HG03196 (cell line): ENCODE data around the gene AADACL4.
"Not testable (repeated sequence)": the region's sequence is repeated elsewhere in the genome, so short reads cannot be mapped to it uniquely, and the experiment has no call there.

Source experiments
- ATAC-seq: cut with Tn5 transposase; IDR thresholded peaks from one replicate; pipeline ENCODE4 v1.9.1; 2021; ENCODE audit not compliant: unreplicated experiment

The AADACL4 gene

DNA sequence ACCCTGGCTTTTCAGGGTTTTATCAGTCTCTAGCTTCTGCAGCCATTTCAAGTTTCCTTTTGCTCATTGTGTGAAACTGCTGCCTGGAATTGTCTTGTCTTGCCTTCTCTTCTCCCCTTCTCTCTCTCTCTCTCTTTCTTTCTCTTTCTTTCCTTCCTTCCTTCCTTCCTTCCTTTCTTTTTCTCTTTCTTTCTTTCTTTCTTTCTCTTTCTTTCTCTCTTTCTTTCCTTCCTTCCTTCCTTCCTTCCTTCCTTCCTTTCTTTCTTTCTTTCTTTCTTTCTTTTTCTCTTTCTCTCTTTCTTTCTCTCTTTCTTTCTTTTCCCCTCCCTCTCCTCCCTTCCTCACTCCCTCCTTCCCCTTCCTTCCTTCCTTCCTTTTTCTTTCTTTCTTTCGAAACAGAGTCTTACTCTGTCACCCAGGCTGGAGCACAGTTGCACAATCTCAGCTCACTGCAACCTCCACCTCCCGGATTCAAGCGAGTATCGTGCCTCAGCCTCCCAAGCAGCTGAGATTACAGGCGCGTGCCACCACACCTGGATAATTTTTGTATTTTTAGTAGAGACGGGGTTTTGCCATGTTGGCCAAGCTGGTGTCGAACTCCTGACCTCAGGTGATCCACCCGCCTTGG lies 14.1 kb downstream of the AADACL4 start:
- not testable (repeated sequence) for ATAC-seq

DNA sequence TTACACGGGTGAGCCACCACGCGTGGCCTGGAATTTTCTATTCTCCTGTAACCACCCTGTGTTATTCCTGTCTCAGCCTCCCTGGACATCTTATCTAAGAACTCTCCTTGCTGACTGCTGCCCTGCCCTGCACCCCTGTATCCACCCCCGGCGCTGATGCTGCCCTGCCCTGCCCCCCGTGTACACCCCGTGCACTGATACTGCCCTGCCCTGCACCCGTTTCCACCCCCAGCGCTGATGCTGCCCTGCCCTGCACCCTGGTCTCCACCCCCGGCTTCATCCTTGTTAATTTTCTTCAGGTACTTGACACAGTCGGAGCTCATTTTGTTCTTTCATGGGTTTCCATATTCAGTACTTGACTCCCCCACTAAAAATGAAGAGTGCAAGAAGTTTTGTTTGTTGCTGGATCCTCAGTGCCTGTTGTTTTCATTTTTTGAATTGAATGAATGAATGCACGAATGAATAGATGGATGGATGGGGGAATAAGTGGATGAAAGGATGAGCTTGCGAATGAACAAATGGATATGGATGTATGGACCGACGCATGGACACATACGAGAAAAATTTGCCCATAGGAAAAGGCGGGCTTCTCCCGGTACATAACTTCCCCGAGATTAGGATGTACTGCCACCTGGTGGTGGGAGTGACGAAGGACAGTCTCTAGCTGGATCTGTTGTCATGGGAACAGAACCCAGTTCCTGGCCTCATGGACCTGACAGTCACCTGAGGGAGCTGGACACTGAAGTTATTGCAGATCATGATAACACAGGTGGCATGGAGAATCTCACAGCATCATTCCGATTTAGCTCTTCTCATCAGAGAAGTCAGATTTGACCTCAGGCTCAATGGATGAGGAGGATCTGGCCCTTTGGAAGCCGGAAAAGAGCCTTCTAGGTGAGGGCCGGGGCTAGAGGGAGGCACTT lies 14.9 kb downstream of the AADACL4 start:
- ATAC-seq: no peak

DNA sequence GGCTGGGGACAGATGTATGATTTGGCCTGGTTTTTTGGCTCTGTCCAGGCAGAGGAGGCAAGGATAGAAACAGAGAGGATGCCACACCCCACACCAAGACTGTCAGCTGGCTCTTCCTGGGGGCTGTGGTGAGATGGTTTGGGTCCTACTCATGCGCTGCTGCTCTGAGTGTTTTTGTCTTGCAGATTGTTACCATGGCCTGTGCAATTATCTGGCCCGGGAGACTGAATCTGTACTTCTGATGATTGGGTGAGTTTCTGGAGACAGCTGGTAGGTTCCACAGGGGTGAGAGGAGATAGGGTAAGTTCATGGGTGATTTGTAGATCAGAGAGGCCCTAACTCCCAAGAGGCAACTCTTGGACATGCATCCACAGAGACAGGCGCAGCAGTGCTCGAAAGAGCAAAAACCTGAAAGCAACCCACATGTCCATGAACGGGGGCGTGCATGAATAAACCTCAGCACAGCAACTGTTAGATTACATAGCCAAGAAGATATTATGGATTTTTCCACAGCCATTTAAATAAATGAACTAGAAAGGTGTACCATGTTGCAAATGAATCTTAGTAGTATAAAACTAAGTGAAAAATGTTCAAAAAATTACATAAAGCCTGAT lies 17.8 kb downstream of the AADACL4 start:
- no peak for ATAC-seq

DNA sequence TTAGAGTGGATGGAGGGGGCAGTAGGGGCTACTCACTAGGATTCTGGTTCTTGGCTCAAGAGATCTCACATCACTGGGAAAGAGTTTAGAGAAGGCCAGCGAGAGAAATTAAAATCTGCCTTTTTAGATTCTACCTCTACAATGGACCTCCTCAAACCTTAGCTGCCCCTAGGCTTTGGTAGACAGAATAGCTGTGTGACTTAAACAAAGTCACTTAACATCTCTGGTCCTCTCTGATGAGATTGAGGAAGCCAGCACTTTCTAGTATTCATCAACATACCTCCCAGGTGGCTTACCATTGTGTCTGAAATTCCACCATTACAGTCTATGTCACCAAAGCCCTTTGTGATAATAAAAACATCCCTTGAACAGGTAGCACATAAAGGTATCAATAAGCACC lies 18.7 kb downstream of the AADACL4 start:
- no peak for ATAC-seq

DNA sequence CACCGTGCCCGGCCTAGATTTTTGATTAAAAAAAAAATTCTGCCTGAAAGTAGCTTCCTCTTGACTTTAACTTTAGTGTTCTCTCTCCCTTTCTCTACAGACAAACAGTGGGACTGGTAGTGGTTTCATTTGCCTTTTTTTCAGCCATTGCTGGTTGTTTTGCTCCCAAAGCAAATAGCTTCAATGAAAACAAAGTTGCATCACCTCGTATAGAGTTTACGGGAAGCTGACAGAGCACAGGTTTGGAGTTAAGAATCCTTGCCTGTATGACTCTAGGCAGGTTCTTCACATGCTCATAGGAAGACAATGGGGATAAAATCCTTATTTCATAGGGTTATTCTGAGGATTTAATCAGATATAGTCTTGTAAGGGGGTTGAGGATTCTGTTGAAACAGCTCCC lies 21.6 kb downstream of the AADACL4 start:
- ATAC-seq: no peak

DNA sequence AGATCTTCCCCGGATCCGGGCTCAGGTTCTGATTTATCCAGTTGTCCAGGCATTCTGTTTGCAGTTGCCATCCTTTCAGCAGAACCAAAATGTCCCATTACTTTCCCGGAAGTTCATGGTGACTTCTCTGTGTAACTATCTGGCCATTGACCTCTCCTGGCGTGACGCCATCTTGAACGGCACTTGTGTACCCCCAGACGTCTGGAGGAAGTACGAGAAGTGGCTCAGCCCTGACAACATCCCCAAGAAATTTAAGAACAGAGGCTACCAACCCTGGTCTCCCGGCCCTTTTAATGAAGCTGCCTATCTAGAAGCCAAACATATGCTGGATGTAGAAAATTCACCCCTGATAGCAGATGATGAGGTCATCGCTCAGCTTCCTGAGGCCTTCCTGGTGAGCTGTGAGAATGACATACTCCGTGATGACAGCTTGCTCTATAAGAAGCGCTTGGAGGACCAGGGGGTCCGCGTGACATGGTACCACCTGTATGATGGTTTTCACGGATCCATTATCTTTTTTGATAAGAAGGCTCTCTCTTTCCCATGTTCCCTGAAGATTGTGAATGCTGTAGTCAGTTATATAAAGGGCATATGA lies 22.4 kb downstream of the AADACL4 start:
- ATAC-seq: no peak

DNA sequence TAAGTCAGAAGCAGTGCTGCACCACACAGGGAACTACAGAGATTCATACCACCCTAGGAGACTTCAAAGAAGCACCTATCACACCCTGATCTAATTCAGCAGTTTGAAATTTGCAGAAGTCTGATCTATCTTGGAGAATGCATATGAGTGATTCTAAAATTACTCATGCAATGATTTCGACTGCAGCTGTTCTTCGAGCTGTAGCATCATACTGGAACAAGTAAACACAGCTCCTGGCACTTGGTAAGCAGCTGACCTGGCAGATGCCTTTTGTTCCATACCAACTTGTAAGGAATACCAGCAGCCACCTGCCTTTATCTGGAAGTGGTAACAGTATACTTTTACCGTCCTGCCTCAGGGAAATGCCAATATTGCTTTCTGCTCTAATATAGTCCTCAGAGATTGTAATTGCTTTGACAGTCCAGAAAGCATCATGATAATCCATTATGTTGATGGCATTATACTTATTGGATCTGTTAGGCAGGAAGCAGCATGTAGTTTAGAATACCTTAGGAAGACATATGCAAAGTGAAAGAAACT lies 25.7 kb downstream of the AADACL4 start:
- no peak for ATAC-seq

DNA sequence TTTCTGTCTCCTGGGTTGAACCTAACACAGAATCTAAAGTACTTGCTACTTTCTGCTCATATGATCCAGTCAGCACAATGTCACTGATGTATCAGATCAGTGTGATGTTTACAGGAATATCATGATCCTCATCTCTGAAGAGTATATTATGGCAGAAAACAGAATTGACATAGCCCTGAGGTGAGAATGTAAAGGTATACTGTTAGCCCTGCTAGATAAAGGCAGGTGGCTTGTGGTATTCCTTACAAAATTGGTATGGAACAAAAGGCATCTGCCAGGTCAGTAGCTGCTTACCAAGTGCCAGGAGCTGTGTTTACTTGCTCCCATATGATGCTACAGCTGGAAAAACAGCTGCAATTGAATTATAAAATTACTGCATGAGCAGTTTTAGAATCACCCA lies 30.5 kb downstream of the AADACL4 start:
- ATAC-seq: no peak

DNA sequence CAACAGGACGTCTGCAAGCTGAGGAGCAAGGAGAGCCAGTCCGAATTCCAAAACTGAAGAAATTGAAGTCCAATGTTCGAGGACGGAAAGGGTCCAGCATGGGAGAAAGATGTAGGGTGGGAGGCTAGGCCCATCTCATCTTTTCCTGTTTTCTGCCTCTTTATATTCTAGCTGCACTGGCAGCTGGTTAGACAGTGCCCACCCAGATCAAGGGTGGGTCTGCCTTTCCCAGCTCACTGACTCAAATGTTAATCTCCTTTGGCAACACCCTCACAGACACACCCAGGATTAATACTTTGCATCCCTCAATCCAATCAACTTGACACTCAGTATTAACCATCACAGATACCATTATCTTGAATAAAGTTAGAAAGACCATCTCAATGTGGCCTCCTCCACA lies 32.2 kb downstream of the AADACL4 start:
- ATAC-seq: not testable (repeated sequence)

DNA sequence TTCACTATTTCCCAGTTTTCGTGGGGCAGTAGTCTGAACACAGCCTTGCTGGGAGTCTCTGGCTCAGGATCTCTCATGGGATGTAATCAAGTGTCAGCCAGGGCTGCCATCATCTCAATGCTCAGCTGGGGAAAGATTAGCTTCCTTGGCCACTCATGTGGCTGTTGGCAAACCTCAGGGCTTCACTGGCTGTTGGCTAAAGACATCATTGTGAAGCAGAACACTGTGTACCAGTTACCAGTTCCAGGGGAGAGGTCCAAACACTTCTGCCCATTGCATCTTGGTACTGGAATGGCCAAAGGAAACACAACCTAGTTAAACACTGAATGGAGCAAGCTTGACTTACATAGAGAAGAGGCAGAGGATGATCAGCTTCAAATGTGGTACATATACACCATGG lies 33.7 kb downstream of the AADACL4 start:
- no peak for ATAC-seq

DNA sequence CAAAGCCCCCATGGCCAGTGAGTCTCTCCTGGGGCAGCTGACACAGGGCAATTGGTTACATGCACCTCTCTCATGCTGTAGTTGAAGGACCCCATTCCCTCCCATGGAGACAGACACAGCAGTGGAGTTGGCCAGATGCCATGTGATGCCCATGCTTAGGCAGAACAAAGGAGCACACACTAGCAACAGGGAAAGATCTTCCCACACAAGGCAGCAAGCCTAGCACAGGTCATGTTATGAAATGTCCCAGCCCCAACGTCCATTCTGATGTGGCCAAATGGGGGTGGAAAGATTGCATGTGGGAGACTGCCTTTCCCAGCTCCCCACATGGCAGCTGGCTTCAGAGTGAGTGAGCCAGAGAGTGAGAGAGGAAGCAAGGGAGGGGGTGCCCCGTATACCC lies 34.5 kb downstream of the AADACL4 start:
- ATAC-seq: no peak

DNA sequence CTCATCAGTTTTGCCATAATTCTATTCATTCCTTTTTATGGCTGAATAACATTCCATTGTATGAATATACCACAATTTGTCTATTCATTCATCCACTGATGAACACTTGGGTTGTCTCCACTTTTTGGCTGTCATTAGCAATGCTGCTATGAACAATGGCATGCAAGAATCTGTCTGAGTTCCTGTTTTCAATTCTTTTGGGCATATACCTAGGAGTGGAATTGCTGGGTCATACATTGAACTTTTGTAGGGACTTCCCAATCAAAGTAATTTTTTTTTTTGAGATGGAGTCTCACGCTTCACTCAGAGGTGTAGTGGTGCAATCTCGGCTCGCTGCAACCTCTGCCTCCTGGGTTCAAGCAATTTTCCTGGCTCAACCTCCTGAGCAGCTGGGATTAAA lies 34.9 kb downstream of the AADACL4 start:
- no peak for ATAC-seq

DNA sequence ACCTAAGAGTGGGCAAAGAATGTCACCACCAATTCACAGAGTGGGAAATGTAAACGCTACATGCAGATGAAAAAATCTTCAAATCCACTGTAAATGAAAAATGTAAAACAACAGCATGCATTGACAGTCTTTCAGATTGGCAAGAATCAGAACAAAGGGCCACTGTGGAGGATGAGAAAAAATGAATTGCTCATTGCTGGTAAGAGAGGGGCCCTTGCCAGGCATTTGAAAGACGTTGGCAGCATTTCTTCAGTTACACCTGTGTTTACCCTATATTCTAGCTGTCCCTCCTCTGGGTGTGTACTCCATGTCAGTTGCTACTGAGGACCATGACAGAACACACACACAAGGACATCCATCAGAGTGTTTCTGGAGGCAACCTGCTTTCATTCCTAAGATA lies 46.3 kb downstream of the AADACL4 start:
- ATAC-seq: no peak

DNA sequence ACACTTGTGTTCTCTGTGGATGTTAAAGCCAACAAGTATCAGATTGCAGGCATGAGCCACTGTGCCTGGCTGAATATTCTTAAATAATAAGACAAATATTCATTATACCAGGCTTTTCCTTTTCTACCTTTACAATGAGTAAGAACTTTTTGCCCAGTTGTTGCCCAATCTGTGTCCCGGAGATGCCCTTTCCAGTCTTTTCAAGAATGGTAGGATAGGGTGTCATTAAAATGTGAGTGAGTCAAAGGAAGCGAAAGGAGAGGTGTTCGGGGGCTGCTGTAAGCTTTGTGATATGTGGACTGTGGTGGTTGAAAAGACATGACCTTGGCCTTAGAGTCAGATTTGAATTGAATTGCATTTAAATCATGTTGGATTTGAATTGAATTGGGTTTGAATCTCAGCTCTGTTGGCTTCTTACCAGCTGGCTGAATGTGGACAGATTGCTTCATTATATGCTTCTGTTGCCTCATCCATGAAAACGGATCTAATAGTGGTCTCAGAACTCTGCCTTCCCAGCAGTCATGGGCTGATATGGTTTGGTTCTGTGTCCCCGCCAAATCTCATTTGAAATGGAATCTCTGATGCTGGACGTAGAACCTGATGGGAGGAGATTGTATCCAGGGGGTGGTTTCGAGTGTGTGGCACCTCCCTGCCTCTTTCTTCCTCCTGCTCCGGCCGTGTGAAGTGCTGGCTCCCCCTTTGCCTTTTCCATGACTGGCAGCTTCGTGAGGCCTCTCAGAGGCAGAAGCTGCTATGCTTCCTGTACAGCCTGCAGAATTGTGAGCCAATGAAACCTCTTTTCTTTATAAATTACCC lies 49.3 kb downstream of the AADACL4 start:
- no peak for ATAC-seq

DNA sequence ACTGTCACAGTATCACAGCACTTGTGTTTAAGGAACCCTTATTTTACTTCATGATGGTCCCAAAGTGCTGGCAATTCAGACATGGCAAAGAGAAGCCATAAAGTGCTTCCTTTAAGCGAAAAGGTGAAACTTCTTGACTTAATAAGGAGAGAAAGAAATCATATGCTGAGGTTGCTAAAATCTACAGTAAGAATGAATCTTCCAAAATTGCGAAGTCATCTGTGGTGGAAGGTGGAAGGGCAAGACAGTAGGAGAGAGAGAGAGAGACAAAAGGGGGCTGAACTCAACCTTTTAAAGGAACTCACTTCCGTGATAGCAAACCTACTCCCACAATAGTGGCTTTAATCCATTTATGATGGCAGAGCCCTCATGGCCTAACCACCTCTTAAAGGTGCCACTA lies 52.8 kb downstream of the AADACL4 start:
- no peak for ATAC-seq

DNA sequence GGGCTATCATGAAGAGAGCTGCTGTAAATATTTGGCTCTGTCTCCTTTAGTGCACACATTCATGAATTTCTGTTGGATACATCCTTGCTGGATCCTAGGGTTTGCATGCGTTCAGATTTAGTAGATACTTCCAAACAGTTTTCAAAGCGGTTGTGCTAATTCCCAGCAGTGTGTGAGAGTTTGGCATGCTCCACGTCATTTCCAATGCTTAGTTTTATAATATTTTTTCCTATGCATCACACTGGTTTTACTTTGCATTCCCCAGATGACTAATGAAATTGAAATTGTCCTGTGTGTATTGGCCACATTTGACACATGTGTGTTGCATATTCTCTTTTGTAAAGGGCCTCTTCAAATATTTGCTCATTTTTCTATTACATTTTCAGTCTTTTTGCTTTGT lies 53.5 kb downstream of the AADACL4 start:
- no peak for ATAC-seq

DNA sequence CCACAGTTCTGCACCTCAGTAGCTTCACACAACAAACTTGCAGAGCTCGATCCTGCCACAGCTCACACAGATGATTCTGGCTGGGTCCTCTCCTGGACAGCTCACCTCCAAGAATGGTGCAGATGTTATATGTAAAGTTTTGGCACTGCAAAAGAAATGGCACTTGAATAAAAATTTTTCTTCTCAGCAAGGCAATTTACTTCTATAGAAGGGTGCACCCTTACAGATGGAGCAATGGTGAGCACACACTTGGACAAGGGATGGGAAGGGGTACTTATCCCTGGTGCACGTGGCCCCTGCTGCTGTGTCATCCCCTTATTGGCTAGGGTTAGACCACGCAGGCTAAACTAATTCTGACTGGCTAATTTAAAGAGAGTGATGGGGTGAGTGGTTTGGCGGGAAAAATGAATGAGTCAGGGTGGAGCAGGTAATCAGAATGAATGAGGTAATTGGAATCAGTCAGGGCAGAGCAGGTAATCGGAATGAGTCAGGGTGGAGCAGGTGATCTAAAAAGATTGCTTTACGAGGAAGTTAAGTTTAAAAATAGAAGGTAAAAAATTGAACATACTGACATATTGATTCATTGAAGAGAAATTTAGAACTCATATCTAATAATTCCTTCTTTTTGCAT lies 60.1 kb downstream of the AADACL4 start:
- ATAC-seq: no peak

DNA sequence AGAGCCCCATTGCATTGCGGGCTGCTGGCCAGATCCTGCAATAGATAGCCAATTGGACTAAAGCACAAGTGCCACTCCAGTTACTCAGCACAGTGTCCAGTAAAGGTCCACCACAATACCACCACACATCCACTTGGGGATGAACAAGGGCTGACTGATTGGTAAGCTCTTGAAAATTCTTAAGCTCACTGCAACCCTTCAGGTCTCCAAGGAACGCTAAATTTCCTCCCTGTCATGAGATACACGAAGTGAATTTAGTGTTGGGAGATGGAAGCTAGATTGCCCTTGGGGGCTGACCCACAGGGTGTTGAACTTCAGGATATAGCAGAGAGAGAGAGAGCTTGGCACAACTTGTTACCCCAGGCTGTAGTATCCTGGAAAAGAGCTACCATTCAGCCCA lies 62.2 kb downstream of the AADACL4 start:
- ATAC-seq: no peak

DNA sequence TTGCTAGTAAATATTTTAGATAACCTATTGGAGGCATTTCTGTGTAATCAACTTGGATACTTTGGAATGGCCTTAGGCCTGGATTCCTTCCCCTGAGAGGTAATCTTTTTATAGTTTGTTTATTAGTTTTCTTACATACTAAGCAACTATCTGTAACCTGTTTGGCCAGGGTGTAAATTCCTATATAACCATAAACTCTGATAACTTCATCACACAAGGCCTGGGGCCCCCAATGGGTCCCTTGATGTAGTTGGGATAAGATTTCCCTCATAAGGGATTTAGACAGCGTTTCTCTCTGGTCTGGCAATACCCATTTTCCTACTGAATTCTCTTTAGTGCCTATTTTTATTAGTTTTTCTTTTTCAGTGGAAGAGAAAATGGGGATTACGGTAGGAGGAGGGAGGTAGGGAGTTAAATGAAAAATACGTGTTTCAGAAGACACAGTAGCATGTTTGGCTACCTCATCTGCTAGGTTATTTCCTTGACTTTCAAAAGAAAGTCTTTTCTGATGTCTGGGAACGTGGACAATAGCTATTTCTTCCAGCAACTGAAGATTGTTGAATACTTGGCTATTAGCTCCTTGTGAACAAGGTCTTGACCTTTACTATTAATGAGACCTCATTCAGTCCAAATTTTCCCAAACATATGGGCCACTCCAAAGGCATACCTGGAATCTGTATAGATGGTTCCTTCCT lies 64.7 kb downstream of the AADACL4 start:
- ATAC-seq: no peak

DNA sequence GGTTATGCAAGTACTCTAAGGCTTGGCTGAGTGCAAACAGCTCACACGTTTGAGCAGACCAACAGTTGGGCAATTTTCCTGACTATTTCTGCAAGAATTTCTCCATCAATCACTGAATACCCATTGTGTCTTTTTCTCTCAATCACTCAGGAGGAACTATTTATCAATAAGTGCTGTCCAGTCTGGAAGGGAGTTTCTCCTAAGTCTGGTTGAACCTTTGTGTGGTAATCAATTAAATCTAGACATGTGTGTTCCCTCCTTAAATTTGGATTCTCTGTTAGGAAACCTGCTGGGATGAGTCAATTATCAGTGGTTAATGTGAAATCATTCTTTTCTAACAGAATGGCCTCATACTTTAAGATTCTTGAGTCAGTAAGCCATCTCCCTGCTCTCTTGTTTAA lies 65.2 kb downstream of the AADACL4 start:
- ATAC-seq: no peak
